Posterior vena cava (tissue), 2 donors: ENCODE results near the gene GOLGA6A. TPM values are rescaled to one million over a fixed set of nuclear protein-coding genes. Genes with fewer than 3 reads are reported as not detected.

Experiments
- DNase-seq: peaks from one replicate; pipeline ENCODE4 v3.0.0-alpha.2; 2020; ENCODE audit warnings: low spot score
- intact Hi-C, 2 donors: fragments of 100-400 bp; cut with DNase I; formaldehyde crosslinking; loops; one replicate each; pipeline versions ENCODE4 v1.14.1 to v1.14.2; 2022 to 2023
- total RNA-seq, 2 donors: library from RNA; stranded (reverse); fragmentation: NEBNext Ultra II Directional; extraction: Animal tissue kit (Norgen Biotek cat#: 25700); gene quantifications; one replicate each; pipeline ENCODE4 v1.2.1, GENCODE V29; 2021
- donor health status: DM: yes; HTN: yes; CAD: no.
- donor health status: DM: yes; HTN: yes; CAD: no.

Gene GOLGA6A
- total RNA-seq, 2 donors from 2014 or later: 0.24 TPM; not detected in 1

DNA sequence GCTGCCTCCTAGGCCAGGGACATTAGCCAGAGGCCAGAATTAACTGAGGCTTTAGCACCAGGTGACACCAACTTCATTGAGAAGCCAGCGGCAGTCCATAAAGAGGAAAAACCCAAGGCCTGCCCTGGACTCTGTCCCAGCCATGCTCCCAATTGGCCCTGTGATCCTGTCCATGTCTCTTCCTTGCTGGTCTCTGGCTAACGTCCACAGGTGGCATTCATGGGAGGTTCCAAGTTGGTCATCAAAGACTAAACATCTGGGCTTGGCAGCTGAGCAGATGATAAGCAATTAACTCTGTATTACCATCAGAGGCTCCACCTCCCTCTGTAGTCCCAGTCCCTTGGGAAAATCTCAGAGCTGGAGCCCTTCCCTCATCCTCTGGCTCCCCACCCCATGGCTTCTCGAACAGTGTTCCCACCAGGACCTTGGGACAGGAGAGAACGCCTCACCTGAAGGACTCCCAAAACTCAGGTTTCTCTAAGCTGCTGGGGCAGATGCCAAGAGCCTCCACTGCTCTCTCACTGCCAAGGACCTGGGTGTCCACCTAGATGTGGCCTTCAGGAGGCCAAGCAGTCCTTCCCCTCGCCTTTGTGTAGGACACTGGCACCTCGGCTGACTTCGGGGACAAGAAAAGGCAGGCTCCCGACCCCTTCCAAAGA is 40.4 kb downstream of the GOLGA6A start:
- DNase-seq: no peak
- intact Hi-C loops: no loop called here

DNA sequence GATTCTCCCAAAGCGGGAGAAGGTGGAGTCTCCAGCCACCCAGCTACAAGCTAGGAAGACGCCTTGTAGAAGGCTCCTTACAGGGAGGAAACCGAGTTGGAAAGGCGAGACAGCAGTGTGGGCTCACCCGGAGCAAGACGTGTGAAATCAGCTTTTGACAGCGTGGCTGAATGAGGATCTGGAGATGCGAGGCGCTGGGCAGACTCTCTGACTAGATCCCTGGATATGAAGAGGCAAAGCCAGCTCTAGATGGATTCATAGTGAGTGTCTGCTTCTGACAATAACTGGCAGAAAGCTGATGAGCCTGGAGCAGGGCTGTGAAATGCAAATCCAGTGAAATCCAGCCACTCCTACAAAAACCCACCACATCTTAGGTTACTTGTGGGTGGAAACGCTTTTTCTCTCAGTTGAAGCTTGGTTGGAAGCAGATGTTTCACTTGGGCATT is 41.0 kb downstream of the GOLGA6A start:
- intact Hi-C loops: no loop called here
- peak; percentile 67 for DNase-seq

DNA sequence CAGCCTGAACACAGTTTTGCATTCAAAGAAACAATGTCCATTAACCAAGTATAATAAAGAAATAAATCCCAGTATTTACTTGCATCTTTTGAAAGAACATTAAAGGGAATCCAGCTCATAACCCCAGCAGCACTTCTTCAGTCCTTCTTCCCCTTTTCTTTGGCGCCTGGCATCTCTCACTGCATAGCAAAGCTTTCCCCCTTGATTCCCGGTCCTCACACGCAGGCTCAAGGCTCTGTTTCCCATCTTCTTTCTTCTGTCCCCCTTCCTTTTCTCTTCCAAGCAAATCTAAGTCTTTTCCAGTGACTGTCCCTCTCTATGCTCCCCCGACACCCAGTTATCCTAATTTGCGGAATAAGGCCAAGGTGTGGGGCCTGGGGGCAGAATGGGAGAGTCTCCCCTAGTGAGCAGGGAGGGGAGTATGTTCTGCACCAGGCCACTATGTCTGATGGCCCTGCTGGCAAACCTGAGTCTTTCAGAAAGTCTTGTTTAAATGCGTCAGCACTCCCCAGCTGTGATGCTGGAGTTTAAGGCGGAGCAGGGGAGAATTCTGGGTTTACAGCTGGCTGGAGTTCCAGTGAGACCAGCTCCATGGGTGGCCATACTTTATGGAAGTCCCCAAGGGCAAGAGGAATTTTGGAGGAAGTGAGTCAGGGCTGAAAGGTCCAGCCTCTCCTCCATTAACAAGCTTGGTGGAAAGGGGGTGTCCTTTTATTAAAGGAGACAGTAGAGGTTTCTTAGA is 42.1 kb downstream of the GOLGA6A start:
- peak; percentile 89 for DNase-seq
- intact Hi-C loops: no loop called here

DNA sequence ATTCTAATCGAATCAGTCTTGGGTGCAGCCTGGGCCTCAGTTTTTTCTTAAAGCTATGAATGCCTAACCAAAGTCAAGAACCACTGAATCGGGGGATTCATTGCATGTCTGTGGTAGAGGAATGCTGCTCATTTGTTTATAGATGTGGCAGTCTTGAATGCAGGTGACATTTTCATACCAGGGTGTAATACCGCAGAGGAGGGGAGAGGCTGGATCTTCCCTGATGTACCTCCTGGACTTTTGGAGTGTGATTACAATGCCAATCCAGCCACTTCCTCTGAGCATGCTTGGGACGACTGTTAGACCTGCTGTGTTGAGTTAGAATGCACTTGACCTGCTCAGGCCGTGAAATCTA is 42.7 kb downstream of the GOLGA6A start:
- intact Hi-C loops: loop anchor here in 1 of 2 donors (5.0 kb wide), 1 partner anchor 67 kb away; no protein-coding TSS in a partner anchor
- DNase-seq: no peak

DNA sequence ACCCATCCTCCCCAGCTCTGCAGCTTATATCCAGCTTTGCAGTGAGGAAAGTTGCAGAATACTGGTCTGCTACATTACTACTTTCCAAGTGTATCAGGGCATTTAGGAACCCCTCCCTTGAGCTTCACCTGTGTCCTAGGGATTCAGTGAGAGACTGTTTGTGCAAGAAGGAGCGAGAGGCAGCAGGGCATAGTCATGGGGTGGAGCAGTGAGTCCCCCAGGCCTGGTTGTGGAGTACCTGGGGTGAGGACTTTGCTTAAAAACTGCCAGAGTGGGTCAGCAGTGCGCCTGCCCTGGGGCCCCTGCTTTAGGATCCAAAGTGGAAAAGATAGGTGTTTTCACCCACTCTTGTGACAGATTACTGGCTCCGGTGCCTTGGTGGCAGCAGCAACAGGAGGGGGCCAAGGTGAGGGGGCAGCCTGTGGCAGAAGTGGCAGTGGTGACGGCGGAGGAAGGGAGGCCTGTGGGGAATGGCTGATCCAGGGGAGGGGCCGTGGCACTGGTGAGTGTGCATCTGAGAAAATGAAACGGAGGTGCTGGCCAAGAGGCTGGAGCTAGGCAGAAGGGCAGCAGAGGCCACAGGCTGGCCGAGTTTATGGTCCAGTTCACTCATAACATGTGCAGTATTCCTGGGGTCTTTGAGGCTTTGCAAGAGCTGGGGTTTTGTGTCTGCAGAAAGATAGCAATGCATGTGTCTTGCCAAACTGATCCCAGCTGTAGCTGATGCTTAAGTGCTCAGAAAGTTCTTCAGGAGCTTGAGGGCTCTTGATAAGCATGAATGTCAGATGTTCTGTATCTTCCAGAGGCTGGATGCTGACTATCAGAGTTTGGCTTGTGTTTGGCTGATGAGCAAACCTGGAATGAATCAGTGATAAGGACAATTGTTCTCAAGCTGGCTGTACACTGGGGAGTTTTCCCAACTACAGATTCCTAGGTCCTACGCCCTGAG is 43.4 kb downstream of the GOLGA6A start:
- peak; percentile 78 for DNase-seq

DNA sequence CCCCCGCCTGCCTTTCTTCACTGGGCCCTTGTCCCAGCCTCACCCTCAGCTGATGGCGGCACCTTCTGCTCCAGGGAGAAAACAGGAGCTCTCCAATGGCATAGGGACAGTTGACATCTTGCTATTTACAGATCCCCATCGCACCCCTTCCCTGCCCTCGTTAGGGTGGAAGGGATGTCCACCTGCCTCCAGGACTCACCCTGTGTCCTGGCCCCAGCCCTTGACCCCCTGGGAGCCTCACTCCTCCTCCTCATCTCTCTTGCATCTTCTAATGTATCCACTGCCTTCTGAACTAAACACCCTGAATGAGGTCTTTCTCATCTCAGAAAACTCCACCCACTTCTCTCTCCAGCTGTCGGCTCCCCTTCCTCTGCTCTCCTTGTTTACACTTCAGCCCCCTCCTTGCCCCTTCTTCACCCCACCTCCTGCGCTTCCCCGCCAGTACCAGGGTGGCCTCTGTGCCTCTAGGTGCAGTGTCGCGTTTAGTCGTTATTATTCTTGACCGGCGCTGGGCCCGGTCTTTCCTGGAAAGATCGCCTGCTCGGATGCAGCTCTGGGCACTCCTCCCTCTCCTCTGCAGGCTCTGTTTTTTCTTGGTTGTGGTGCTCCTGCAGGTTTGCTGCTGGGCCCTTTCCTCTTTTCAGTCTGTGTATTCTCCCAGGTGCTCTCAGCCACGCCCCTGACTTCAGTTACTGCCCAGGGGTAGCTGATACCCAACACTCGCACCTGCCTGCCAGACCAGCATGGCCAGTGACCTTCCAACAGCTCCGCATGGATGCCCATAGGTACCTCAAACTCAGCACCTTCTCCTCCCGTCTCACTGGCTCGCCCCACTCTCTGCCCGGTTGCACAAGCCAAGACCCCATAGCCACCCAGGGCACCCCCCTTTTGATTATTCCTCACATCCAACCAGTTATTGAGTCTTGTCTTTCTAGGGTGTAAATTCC is 44.9 kb downstream of the GOLGA6A start:
- DNase-seq: peak; percentile 71
- intact Hi-C loops: loop anchor here in 1 of 2 donors (5.0 kb wide), 1 partner anchor 65 kb away; no protein-coding TSS in a partner anchor

More for the DNA sequence above, 43.4 kb downstream of the GOLGA6A start:
- intact Hi-C loops: loop anchor here in 1 of 2 donors (5.0 kb wide), 1 partner anchor 67 kb away; no protein-coding TSS in a partner anchor

GRCh38 chr15:74036271-74037170 is 45.8 kb downstream of the GOLGA6A start:
- intact Hi-C loops: loop anchor here in 1 of 2 donors (5.0 kb wide), 1 partner anchor 64 kb away; no protein-coding TSS in a partner anchor
- DNase-seq: peak; percentile 78

GRCh38 chr15:74035121-74036017 is 47.0 kb downstream of the GOLGA6A start:
- DNase-seq: peak; percentile 72
- intact Hi-C loops: loop anchor here in 1 of 2 donors (5.0 kb wide), 1 partner anchor 63 kb away; no protein-coding TSS in a partner anchor

- intact Hi-C loops: loop anchor here in 1 of 2 donors (5.0 kb wide), 1 partner anchor 802 kb away; no protein-coding TSS in a partner anchor
These were observed 48.1 kb downstream of the GOLGA6A start for GRCh38 chr15:74034206-74034755.

DNA sequence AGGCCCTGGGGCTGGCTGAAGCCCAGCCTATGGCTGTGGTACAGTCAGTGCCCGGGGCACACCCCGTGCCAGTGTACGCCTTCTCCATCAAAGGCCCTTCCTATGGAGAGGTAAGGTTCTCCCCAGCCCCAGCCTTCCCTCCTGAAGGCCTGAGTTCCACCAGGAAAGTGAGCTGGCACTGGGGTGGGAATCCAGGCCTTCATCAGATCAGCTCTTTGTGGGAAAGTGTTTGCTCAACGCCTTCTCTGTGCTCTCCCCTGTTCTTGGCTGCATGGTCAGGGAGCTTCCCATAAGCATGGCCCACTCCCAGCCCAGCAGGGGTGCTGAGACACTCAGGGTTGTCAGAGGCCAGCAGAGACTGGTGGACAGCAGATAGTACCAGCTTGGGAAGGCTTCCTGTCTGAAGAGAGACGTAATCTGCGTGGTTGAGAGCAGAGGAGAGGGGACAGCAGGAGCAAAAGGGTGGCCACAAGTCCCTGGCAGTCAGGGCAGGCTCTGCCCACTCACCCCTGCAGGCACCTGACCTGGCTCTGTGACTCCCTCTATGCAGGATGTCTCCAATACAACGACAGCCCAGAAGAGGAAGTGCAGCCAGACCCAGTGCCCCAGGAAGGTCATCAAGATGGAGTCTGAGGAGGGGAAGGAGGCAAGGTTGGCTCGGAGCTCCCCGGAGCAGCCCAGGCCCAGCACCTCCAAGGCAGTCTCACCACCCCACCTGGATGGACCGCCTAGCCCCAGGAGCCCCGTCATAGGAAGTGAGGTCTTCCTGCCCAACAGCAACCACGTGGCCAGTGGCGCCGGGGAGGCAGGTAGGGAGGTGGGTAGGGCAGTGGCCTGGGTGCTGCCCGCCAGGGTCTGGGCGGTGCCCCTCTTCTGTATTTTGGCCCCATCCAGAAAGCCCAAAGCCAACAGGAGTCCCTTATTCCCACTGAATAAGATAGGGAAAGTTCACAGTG is 49.5 kb downstream of the GOLGA6A start:
- intact Hi-C loops: loop anchor here in 1 of 2 donors (5.0 kb wide), 1 partner anchor 801 kb away; no protein-coding TSS in a partner anchor
- DNase-seq: peak; percentile 69

More at GRCh38 chr15:74034206-74034755, 48.1 kb downstream of the GOLGA6A start:
- DNase-seq: no peak

DNA sequence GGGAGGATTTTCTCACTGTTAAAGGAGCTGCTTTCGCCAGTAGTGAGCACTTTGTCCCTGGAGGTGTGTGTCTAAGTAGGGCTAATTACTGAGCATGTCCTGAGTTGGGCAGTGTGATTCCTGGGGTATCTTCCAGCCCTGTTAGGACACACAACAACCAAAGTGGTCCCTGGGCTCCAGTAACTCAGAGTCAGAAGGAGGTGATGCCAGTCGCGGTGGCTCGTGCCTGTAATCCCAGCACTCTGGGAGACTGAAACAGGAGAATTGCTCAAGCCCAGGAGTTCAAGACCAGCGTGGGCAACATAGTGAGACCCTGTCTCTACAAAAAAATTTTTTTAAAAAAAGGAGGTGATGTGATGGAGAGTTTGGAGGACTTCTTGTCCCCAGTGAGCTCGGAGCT is 50.3 kb downstream of the GOLGA6A start:
- no peak for DNase-seq
- intact Hi-C loops: loop anchor here in 1 of 2 donors (5.0 kb wide), 1 partner anchor 800 kb away; no protein-coding TSS in a partner anchor

DNA sequence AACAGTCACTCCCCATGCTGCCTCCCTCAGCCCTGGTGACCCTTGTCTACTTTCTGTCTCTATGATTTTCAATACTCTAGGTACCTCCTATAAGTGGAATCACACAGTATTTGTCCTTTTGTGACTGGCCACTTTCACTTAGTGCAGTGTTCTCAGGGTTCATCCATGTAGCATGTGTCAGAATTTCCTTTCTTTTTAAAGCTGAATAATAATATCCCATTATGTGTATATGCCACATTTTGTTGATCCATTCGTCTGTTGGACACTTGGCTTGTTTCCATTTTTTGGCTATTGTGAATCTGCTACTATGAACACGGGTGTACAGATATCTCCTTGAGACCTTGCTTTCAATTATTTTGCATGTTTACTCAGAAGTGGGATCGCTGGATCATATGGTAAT is 53.7 kb downstream of the GOLGA6A start:
- intact Hi-C loops: loop anchor here in 1 of 2 donors (1.0 kb wide), 1 partner anchor 38 kb away; no protein-coding TSS in a partner anchor
- DNase-seq: peak; percentile 15

DNA sequence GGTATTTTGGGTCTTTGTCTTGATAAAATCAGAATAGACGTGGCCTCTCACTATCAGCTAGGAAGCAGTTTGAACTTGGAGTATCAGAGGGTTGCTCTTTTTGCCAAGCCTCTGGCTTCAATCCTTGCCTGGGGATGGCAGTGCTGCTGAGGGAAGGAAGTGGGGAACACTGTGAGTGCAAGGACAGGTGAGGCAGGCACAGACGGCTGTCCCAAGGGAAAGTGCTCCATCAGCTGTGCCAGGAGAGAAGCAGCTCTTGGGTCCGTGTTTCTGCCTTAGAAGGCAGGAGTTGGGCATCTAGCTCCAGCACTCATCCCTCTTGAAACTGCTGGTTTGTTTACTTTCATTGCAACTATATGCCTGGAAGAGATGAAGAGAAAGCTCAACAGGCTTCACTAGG is 54.7 kb downstream of the GOLGA6A start:
- intact Hi-C loops: loop anchor here in 1 of 2 donors (1.0 kb wide), 1 partner anchor 37 kb away; no protein-coding TSS in a partner anchor
- peak; percentile 28 for DNase-seq

- peak; percentile 22 for DNase-seq
- intact Hi-C loops: no loop called here
These were observed 56.9 kb downstream of the GOLGA6A start for GRCh38 chr15:74025436-74025835.
